SIG-M5 treated with dmso at 0.1 percent for 504 hours (cell line): Measurements from ENCODE around the gene MALRD1.

Source experiments
- DNase-seq: peaks from one replicate; lab custom pipeline; 2025; ENCODE audit not compliant: unreplicated experiment; lab: John Stamatoyannopoulos, UW

Gene MALRD1

GRCh38 chr10:19098803-19099202 is 50.2 kb downstream of the MALRD1 start:
- no peak for DNase-seq

GRCh38 chr10:19107406-19107805 is 58.8 kb downstream of the MALRD1 start:
- DNase-seq, result no peak

GRCh38 chr10:19111501-19112267 is 63.1 kb downstream of the MALRD1 start:
- DNase-seq, result no peak

DNA sequence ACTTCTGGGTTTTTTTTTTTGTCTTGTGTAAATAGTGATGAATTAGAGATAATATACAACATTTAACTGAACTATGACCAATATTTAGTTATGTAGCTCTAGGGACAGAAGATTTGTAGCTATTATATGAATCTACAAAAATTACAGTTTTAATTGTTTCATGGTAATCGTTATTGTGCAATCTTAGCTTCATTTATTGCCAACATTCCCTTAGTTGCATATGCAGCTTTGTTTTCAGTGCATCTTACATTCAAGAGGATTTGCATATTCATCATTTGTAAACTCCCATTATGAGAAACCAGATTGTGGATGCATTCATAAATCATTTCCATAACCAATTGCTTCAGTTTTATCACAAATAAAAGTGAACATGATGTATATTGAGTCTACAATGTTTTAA is 68.8 kb downstream of the MALRD1 start:
- DNase-seq, result no peak

DNA sequence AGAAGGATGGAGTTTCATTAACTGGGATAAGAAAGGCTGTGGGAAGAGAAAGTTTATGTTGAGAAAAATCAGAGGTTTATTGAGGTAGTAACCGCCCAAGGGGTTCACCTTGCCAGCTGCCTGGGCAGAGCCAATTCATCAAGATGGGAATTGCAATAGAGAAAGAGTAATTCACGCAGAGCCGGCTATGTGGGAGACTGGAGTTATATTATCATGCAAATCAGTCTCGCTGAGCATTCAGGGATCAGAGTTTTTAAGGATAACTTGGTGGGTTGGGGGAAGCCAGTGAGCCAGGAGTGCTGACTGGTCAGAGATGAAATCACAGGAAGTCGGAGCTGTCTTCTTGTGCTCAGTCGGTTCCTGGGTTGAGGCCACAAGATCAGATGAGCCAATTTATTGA is 70.6 kb downstream of the MALRD1 start:
- no peak for DNase-seq

GRCh38 chr10:19120381-19120908 is 71.8 kb downstream of the MALRD1 start:
- DNase-seq, result no peak

GRCh38 chr10:19133992-19134391 is 85.4 kb downstream of the MALRD1 start:
- DNase-seq, result no peak

GRCh38 chr10:19142967-19143366 is 94.4 kb downstream of the MALRD1 start:
- DNase-seq, result no peak

DNA sequence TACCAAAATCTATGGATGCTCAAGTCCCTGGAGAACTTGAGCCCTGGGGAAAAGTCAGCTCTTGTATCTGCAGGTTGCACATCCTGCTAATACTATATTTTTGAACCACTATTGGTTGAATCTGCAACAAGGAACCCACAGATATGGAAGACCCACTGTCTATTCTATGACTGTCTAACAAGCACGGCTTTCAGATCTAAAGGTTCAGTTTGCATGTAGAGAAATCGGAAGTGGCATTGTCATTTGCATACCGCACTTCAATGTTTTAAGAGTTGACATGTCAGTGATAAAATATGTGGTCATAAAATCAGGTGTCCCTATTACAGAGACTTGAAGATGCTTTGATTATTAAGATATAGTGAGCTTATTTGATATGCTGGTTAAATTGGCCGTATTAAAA is 95.6 kb downstream of the MALRD1 start:
- no peak for DNase-seq

GRCh38 chr10:19154375-19154774 is 105.8 kb downstream of the MALRD1 start:
- no peak for DNase-seq

- DNase-seq, result no peak
Observed at GRCh38 chr10:19158358-19158757, 109.8 kb downstream of the MALRD1 start.

GRCh38 chr10:19158870-19159269 is 110.3 kb downstream of the MALRD1 start:
- DNase-seq, result no peak

DNA sequence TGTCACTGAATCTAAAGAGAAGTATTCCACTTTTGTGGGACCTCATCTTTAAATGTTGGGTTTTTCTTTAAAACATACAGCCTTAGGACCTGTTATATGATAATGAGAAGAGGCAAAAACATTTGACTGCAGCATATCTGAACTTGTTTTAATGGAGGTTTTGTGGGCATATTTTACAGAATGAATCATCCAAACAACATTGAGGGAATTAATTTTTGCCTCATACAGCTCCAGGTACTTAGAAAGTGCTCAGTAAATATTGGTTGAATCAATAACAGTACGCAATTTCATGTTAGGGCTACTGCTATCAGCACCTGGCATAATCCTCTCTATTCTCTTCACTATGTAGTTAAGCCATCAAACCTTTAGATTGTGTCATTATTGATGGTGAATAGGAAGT is 115.9 kb downstream of the MALRD1 start:
- DNase-seq, result no peak

GRCh38 chr10:19168584-19168983 is 120.0 kb downstream of the MALRD1 start:
- no peak for DNase-seq

- no peak for DNase-seq
Observed at GRCh38 chr10:19169041-19169440, 120.4 kb downstream of the MALRD1 start.

DNA sequence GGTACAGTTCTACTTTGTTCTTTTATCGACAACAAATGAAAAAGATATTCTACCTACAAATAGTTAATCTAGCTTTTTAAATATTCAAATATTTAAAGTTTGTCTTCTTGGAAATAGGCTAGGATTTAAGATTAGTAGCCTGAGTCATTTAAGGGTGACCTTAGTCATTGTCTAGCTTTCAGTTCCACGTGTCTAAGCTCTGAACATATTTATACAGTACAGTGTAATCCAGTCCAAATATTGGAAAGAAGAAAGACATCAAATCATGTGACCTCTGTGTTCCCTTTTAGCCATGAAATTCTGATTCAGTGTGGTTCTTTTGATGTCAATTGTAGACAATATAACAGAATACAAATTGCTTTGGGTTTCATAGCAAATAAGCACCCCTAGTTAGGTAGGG is 121.1 kb downstream of the MALRD1 start:
- DNase-seq, result no peak

DNA sequence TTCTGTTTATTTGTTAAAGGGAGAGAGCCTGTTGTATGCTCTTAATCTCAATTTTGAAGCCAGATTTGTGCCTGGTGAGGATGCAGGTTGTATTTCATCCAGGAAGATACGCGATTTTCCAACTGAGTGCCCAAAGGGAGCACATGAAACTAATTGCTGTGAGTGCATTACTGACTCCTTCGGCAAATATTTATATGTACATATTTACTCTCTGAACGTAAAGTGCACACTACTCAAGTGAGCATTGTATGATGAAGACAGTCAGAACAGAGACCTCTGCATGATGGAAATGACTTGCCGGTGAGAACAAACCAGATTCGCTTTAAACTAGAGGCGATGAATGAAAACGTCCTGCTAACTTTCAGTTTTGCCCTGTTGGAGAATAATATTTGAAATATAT is 130.1 kb downstream of the MALRD1 start:
- DNase-seq, result no peak

DNA sequence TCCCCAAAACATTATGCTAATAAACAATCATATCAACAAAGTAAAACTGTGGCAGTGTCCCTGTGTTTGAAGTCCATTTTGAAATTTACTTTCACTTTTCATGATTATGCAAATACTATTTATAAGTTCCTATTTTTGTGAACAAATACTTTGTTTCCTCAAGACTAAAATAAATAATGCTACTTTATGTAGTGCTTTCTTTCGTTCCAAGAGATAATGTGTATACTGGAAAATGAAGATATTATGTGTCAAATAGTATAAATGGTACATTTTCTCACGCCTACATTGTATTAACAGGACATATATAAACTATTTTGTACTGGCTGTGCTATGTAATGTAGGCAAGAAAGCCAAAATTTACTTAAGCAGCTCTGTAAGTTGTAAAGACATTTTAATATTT is 136.3 kb downstream of the MALRD1 start:
- no peak for DNase-seq

GRCh38 chr10:19194866-19195265 is 146.3 kb downstream of the MALRD1 start:
- no peak for DNase-seq

- DNase-seq, result no peak
Observed at GRCh38 chr10:19195698-19196097, 147.1 kb downstream of the MALRD1 start.

DNA sequence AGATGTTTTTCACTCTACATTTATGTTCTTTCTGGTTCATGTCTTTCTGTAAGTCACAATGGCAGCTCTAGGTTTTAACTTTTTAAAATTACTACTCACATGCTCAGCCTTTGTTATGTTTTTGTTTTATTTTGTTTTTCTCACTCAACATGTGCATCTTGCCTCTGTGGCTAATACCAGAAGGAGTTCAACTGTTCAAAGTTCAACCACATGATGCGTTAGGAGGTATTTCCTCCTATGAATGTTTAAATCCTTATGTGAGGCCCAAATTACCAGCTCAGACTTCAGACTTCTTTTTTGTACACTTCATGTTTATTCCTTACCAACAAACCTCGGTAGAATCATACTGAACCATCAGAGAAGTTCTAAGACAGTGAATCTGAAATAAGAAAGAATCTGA is 151.6 kb downstream of the MALRD1 start:
- DNase-seq, result no peak

DNA sequence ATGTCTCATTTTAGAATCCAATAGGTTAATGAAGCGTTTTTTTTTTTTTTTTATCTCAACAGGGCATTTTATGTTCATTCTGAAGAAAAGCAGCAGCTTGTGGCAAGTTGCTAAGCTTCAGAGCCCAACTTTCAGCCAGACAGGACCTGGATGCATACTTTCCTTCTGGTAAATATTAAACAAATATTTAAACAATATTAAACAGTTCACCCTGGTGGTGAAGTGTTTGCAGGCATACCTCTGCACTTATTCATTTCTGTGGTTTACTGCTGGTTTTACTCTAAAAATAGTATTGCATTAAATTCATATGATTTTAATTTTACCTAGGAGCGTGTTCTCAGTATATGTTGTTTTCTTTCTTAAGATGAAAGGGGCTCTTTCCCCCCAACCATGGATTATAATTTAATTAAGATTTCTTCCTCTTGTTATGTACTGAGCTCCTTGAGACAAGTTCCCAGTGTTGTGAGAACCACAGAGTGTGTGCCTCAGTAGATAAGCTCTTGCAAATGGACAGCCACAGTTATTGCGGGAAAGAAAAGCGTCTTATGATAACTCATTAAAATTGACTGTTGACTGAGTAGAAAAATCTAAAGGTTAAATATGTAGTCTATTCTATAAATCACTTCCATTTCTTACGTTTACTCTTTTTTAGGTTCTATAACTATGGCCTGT is 155.8 kb downstream of the MALRD1 start:
- no peak for DNase-seq
